Cardiac fibroblast (primary cell): ENCODE data around the gene L3MBTL1.

Experiments used
- DNase-seq, 2 donors: peaks; one replicate each; pipeline versions ENCODE4 v3.0.0 to v3.0.0-alpha.2; 2010; ENCODE audit warnings: low read depth in 2 of 2
- H3K4me3 ChIP-seq, 2 donors: replicated peaks in 1 of 2; 1 replicate in 1 of 2; 2 replicates in 1 of 2; pipeline ENCODE4 v1.5.1; 2011; ENCODE audit warnings: low read depth in 2 of 2, low read length in 2 of 2, mild to moderate bottlenecking in 2 of 2, moderate library complexity in 1 of 2
- CTCF ChIP-seq: IDR thresholded peaks from one replicate; pipeline ENCODE4 v1.5.1; 2011; ENCODE audit warnings: low read depth, mild to moderate bottlenecking, low read length, inconsistent platforms

The L3MBTL1 gene

DNA sequence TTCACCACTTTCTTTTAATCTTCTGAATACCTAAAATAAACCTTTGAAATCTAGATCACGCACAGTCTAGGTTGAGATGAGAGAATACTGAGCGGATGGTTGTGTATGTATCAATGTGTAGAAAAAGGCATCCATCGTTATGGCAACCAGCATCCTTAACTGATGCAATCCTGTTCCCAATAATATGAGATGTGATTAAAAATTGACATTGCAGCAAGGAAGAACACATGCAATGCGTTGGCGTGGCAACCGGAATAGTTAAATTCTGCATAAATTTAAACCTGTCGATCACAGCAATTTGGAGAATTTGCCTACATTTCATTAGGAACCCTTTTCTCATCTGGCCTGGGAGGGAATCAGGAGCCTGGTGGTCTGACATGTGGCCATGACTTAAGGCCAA, 1.3 kb upstream of the L3MBTL1 start:
- no peak overlapping the region for H3K4me3 ChIP-seq
- no peak for TF ChIP-seq CTCF
- no peak for DNase-seq

DNA sequence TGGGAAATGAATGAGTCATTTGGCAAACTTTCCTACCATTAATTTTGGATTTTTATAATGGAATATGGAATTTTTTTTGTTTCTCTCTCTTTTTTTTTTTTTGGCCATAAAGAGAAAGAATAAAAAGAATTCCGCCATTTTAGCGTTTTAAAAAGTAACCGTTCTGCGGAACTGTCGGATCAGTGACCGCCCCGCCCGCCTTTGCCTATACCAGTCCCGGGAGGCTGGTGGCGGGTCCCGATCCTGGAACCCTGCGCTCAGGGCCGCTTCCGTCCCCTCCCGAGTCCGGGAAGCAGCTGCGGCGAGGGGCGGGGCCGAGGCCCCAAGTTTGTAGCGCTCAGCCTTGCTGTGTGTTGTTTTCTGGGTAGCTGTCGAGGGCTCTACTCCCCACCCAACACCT, 609 bp downstream of the L3MBTL1 start:
- DNase-seq: no peak
- no peak for TF ChIP-seq CTCF

DNA sequence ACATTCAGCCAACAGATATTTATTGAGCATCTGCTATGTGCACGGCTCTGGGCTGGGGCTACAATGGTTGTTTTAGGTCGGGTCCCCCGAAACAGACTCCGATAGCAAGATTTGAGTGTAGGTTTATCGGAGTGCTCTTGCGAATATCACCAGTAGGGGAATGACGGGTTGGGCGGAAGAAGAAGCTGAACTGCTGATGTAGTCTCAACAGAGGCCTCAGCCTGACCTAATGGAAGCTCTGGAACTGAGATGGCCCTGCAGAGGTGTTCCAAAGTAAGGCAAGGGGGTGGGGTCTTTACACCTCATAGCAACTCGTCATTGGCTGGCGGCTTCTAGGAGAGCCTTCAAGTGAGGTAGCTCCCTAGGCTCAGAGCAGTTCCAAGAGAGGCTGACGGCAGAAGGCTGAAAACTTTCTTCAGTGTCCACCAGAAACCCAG, 1.1 kb downstream of the L3MBTL1 start:
- TF ChIP-seq CTCF: no peak
- peak in 1 of 2 donors; percentile 17 for DNase-seq
- H3K4me3 ChIP-seq: no peak overlapping the region

More for the DNA sequence above, 609 bp downstream of the L3MBTL1 start:
- peak overlapping the region; percentile 44 to 59 for H3K4me3 ChIP-seq

- no peak overlapping the region for H3K4me3 ChIP-seq
- no peak for TF ChIP-seq CTCF
- no peak for DNase-seq
These were observed 4.4 kb downstream of the L3MBTL1 start for GRCh38 chr20:43511879-43512278.

DNA sequence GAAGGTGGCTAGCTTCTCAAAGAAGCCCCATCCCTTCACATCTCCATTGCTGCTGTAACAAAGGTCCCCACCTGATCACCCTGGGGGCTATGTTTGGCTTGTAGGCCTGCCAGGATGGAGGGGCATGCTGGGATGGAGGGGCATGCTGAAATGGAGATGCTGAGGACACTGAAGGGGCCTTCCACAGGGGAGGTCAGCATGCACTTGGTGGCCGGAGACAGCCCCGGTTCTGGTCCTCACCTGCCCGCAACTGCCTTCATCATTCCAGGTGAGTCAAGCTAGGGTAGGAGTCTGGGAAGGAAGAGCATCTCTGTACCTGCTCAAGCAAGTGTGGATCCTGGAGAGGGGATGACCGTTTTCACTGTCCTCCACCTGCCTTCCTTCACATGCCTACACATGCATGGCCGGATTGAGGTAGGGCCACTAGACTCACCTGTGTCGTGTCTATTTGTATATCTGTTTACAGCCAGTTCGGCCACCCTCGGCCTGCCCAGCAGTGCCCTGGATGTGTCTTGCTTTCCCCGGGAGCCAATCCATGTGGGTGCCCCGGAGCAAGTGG, 6.0 kb downstream of the L3MBTL1 start:
- TF ChIP-seq CTCF: no peak
- no peak for DNase-seq
- H3K4me3 ChIP-seq: peak overlapping the region; percentile 47 to 54

DNA sequence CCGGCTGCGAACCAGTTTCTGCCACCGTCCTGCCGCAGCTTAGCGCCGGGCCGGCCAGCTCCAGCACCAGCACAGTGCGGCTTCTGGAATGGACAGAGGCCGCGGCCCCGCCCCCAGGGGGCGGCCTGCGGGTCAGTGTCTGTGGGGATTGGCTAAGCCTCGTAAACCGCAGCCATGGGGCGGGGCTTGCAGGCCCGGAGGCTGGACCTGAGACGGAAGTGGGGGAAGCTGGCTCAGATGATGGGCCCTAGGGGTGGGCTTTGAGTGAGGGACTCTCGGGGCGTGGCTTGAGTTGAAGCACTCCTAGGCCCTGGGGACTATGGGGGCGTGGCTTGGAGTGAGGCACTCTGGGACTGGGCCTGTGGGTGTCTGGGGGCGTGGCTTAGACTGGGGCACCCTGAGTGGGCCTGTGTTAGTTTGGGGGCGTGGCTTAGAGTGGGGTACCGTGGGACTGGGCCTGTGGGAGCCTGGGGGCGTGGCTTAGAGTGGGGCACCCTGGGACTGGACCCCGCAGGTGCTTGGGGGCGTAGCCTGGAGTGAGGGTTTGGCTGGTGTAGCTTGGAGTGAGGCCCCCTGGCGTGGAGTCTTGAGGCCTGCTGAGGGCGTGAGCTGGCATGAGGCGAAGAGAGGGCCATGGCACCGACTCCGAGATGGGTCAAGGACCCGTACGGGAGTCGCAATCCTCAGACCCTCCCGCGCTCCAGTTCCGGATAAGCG, 6.6 kb downstream of the L3MBTL1 start:
- peak; percentile 98 to 99 for DNase-seq
- peak; percentile 28 for TF ChIP-seq CTCF
- peak overlapping the region; percentile 52 to 67 for H3K4me3 ChIP-seq

GRCh38 chr20:43514648-43514999, 7.1 kb downstream of the L3MBTL1 start:
- TF ChIP-seq CTCF: no peak
- peak overlapping the region; percentile 52 to 67 for H3K4me3 ChIP-seq
- no peak for DNase-seq
